ENCODE data around the gene LHFPL4.
"Not testable (repeated sequence)": the region's sequence is repeated elsewhere in the genome, so short reads cannot be mapped to it uniquely, and the experiment has no call there.

The LHFPL4 gene

GRCh38 chr3:9553021-9553947 lies at the start of gene LHFPL4:
TSS of gene LHFPL4 (minus strand) at chr3:9553822. CDS start at chr3:9552679, 1,143 bp downstream.
- in situ Hi-C loops (cut with MboI; ENCODE audit: low sequenced_read_pairs), result no loop called here

DNA sequence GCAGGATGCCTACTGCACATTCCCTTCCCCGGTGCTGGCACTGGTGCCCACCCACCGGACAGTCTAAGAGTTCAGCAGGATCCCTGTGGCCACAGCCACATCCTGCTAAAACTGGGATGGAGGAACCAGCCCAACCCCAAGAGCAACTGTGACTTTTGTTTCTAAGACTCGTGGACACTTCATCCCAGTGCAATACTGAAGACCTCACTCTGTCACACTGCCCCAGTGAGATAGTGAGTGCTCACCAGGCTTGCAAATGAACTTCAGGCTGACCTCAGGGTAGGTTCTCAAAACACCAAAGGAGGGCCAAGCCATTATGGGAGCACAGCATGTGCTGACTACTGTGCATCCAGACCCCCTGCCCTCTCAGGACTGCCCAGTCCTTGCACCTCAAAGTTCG lies 49.0 kb upstream of the LHFPL4 start:
- in situ Hi-C loops (cut with MboI; ENCODE audit: low sequenced_read_pairs), result no loop called here

- in situ Hi-C loops (cut with MboI; ENCODE audit: low sequenced_read_pairs), result not testable (repeated sequence)
Measured at GRCh38 chr3:9601006-9601581, 47.5 kb upstream of the LHFPL4 start.

DNA sequence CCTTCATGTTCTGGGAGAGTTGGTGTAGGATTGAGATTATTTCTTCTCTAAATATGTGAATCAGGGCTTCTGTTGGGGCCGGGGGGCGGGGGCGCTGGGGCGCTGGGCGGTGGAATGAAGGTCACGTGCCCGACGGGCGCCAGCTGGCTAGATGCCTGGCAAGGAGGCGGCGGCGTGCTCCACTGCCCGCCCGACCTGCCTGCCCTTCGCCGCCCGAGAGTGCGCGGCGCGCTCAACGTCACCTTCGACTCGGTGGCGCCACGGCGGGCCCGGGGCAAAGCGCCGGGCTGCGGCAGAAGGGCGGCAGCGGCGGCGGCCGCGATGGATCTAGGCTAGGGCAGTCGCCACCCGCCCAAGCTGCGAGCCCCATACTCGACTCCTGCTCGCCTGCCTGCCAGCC lies 47.0 kb upstream of the LHFPL4 start:
- in situ Hi-C loops (cut with MboI; ENCODE audit: low sequenced_read_pairs), result no loop called here

DNA sequence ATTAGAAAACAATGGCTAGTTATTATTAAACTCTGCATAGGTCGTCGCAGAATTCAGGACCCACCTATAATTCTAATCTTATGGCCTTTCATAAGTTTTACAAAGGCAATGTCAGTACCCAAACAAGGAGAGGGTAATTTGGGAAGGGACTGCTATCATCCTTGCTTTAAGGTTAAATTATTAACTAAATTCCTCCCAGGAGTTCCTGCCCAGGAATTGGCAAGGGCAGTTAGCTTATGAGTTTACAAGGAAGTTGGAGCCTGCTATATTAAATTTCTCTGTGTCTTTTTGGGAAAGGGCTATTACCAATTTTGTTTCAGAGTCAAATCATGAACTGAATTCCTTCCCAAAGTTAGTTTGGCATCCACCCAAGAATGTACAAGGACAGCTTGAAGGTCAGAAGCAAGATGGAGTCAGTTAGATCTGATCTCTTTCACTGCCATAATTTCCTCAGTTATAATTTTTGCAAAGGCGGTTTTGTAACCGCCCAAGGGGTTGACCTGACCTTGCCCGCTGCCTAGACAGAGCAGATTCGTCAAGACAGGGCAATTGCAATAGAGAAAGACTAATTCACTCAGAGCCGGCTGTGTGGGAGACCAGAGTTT lies 45.3 kb upstream of the LHFPL4 start:
- in situ Hi-C loops (cut with MboI; ENCODE audit: low sequenced_read_pairs), result no loop called here

- in situ Hi-C loops (cut with MboI; ENCODE audit: low sequenced_read_pairs), result no loop called here
Measured at GRCh38 chr3:9595877-9596276, 42.3 kb upstream of the LHFPL4 start.

- in situ Hi-C loops (cut with MboI; ENCODE audit: low sequenced_read_pairs), result not testable (repeated sequence)
Measured at GRCh38 chr3:9591781-9592180, 38.2 kb upstream of the LHFPL4 start.

GRCh38 chr3:9590282-9590791 lies 36.7 kb upstream of the LHFPL4 start:
- in situ Hi-C loops (cut with MboI; ENCODE audit: low sequenced_read_pairs), result no loop called here

DNA sequence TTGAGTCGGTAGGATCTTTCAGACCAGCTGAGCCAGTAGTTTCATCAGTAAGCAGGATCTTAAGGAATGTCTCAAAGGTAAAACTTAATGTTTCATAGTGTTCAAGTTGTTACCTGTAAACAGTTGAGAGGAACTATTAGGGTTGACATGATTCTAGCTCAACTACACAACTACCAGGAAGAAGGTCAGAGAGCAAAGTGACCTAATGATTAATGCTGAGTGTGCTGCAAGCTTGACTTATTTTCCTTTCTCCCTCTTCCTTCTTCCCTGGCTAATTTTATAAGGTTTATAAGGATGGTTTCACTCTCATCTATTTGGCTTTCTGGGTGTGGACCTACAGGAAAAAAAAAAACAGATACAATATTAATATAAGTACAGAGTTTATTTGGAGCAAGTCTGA lies 30.2 kb upstream of the LHFPL4 start:
- in situ Hi-C loops (cut with MboI; ENCODE audit: low sequenced_read_pairs), result no loop called here

GRCh38 chr3:9583371-9583770 lies 29.7 kb upstream of the LHFPL4 start:
- in situ Hi-C loops (cut with MboI; ENCODE audit: low sequenced_read_pairs), result no loop called here

DNA sequence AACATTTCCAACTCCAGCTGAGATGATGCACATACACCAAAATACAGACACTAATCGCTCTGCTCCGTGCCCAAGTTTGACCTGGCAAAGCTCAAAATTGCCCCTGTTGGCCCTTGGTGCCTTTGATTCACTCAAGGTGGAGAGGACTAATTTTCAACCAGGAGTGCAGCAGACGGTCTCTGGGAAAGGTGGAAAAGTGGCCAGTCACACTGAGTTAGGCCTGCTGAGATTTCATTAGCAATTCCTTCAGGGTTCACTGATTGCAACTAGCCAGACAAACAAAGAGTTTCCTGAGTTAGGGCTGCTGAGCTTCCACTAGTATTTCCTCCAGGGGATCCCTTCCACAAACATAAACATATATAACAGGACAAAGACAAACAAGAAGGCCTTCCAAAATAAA lies 28.7 kb upstream of the LHFPL4 start:
- in situ Hi-C loops (cut with MboI; ENCODE audit: low sequenced_read_pairs), result no loop called here

GRCh38 chr3:9581742-9582141 lies 28.1 kb upstream of the LHFPL4 start:
- in situ Hi-C loops (cut with MboI; ENCODE audit: low sequenced_read_pairs), result no loop called here

- in situ Hi-C loops (cut with MboI; ENCODE audit: low sequenced_read_pairs), result no loop called here
Measured at GRCh38 chr3:9569054-9569453, 15.4 kb upstream of the LHFPL4 start.

GRCh38 chr3:9565316-9565715 lies 11.7 kb upstream of the LHFPL4 start:
- in situ Hi-C loops (cut with MboI; ENCODE audit: low sequenced_read_pairs), result no loop called here

DNA sequence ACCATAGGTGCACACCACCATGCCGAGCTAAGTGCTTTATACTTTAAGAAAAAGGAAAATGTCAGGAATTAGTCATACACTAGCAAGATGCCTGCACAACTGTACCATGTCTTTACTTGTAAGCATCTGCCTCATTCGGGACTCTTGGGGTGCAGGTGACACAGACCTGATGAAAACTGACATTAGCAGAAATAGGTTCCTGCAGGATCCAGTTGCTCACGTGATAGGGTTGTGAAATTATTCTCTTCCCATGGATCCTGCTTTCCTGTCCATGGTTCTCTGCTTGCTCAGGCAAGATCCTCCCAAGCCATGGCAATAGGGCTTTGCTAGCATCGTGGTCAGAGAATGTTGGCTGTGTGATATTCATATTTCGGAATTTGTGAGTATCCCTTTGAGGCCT lies 10.2 kb upstream of the LHFPL4 start:
- in situ Hi-C loops (cut with MboI; ENCODE audit: low sequenced_read_pairs), result no loop called here

- in situ Hi-C loops (cut with MboI; ENCODE audit: low sequenced_read_pairs), result not testable (repeated sequence)
Measured at GRCh38 chr3:9560056-9560455, 6.4 kb upstream of the LHFPL4 start.

- in situ Hi-C loops (cut with MboI; ENCODE audit: low sequenced_read_pairs), result no loop called here
Measured at GRCh38 chr3:9553948-9554513, 409 bp upstream of the LHFPL4 start.

- in situ Hi-C loops (cut with MboI; ENCODE audit: low sequenced_read_pairs), result no loop called here
Measured at GRCh38 chr3:9552252-9552999, 1.2 kb downstream of the LHFPL4 start.

DNA sequence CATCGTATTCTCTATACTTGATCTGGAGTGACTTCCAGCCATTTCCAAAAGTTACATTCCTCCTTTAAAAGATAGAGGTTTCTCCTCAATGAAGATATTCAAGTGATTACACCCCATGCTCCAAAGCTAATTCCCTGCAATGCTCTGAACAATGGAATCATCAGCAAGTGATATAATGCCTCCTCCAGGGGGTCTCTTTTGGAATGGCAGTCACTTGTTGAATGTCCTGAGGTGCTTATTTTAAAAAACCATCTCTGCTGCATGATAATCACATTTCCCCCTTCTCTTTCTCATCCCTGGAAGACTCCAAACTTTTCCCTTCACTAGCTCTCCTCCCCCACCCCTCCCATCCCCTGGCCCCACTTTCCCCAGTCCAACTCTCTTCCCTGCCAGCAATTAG lies 2.6 kb downstream of the LHFPL4 start:
- in situ Hi-C loops (cut with MboI; ENCODE audit: low sequenced_read_pairs), result no loop called here

- in situ Hi-C loops (cut with MboI; ENCODE audit: low sequenced_read_pairs), result no loop called here
Measured at GRCh38 chr3:9549600-9549999, 4.0 kb downstream of the LHFPL4 start.

DNA sequence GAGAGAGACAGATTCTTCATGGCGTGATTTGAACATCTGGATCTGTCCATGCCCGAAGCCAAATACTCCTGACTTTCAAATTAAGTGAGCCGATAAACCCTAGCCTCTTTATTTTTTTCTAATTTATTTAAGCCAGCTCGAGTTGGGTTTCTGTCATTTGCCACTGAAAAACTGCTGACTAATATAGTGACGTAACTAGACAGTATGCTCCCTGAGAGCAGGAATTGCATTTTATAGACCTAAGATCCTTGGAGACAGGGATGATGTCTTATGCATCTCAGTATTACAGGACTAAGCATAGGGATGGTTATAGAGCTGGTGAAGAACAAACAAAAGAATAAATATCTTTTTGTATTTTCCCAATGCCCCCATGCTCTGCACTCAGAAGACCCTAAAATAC lies 4.6 kb downstream of the LHFPL4 start:
- in situ Hi-C loops (cut with MboI; ENCODE audit: low sequenced_read_pairs), result no loop called here

Measured in HL-60/S4 treated with phorbol 12-myristate 13-acetate at 8.2 ng/mL for 4 days and 3 days (cell line).